GM19035 (cell line): ENCODE results near the gene LRRC45.

Experiments used
- ATAC-seq: cut with Tn5 transposase; IDR thresholded peaks from one replicate; pipeline ENCODE4 v1.9.1; 2021; ENCODE audit not compliant: unreplicated experiment

Gene LRRC45

DNA sequence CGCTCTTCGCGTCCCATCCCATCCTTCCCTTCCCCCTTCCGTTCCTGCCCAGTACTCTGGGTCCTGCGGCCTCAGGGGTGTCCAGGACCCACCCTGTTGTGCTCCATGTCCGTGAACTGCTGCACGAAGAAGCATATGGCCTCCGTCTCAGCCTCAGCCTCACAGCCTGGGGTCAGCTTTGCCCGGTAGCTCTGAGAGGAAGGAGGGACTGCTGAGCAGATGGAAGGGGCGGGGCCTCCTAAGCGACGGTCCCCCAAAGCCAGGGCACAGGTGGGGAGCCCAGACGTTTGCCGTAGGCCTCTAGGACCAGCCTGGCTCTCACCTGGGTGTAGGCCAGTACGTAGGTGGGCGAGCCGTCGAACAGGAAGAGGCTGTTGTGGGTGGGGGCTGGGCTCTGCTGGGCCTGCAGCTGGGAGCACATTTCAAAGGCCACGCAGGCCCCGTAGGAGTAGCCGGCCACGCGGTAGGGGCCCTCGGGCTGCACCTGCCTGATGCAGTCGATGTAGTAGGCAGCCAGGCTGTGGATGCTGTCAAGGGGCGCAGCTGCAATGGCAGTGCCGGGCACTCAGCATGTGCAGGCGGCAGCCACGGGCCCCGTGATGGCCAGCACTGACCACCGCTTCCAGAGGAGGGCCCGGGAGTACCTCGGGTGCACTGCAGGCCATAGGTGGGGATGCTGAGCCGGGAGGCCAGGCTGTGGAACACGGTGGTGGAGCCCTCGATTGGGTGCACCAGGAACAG is 57.1 kb downstream of the LRRC45 start:
- ATAC-seq, result no peak
